B cell (primary cell): ENCODE data around the gene MRPL28. TPM values are rescaled to one million over a fixed set of nuclear protein-coding genes. Genes with fewer than 3 reads are reported as not detected.

Experiments used
- ATAC-seq: fragments of 200-7000 bp; cut with Tn5 transposase; one replicate; pipeline ENCODE4 v1.10.0; 2021; ENCODE audit warnings: low read depth, mild to moderate bottlenecking, moderate number of reproducible peaks, moderate library complexity
- CTCF ChIA-PET: fragments of 350-600 bp; sonication (Branson Sonifier 250); formaldehyde crosslinking; loops from one replicate; lab custom pipeline; 2021; ENCODE audit warnings: antibody characterized with exemption, inconsistent platforms; lab: Charles Lee
- POLR2A ChIA-PET: fragments of 350-600 bp; sonication (Branson Sonifier 250); formaldehyde crosslinking; loops from one replicate; lab custom pipeline; 2021; ENCODE audit warnings: antibody characterized with exemption; lab: Charles Lee
- DNase-seq: peaks from one replicate; pipeline ENCODE4 v3.0.0; 2013
- H2AFZ ChIP-seq: 2 replicates; pipeline ENCODE4 v1.6.1; 2012; ENCODE audit warnings: mild to moderate bottlenecking, low read depth, low read length; ENCODE audit not compliant: insufficient read depth, poor library complexity, severe bottlenecking
- H3K27ac ChIP-seq, 2 donors: 1 replicate in 1 of 2; 2 replicates in 1 of 2; pipeline ENCODE4 v1.5.1; 2012 to 2013; ENCODE audit warnings: low read length in 2 of 2, mild to moderate bottlenecking in 2 of 2, moderate library complexity in 1 of 2
- H3K27me3 ChIP-seq, 4 experiments: fragments of 200-600 bp in 1 of 4; sonication (generic) in 1 of 4; replicated peaks in 1 of 4; 1 replicate in 2 of 4; 2 replicates in 2 of 4; pipeline versions ENCODE4 v1.6.1 to v1.7.0; 2013 to 2016; ENCODE audit warnings: low read length in 3 of 4, mild to moderate bottlenecking in 2 of 4, mixed read lengths in 1 of 4, moderate library complexity in 1 of 4; ENCODE audit not compliant: insufficient read depth in 4 of 4, control insufficient read depth in 3 of 4; ENCODE audit errors: control extremely low read depth in 1 of 4
- H3K36me3 ChIP-seq, 2 experiments: replicated peaks in 1 of 2; 1 replicate in 1 of 2; 2 replicates in 1 of 2; pipeline versions ENCODE4 v1.6.1 to v1.7.1; 2013; ENCODE audit warnings: low read length in 1 of 2; ENCODE audit not compliant: insufficient read depth in 2 of 2, control insufficient read depth in 1 of 2; ENCODE audit errors: control extremely low read depth in 1 of 2, extremely low read depth in 1 of 2
- H3K4me1 ChIP-seq, 2 donors: fragments of 200-600 bp in 1 of 2; sonication (generic) in 1 of 2; 1 replicate in 1 of 2; 2 replicates in 1 of 2; pipeline versions ENCODE4 v1.5.1 to v1.6.1; 2013 to 2017; ENCODE audit warnings: low read length in 2 of 2; ENCODE audit not compliant: control insufficient read depth in 2 of 2, insufficient read depth in 2 of 2
- H3K4me2 ChIP-seq: replicated peaks from 2 replicates; pipeline ENCODE3; 2012; ENCODE audit warnings: mild to moderate bottlenecking, low read depth, low read length; ENCODE audit not compliant: poor library complexity, severe bottlenecking
- H3K4me3 ChIP-seq, 5 experiments: fragments of 200-600 bp in 1 of 5; sonication (generic) in 1 of 5; 1 replicate in 3 of 5; 2 replicates in 2 of 5; pipeline versions ENCODE4 v1.5.1 to v1.7.0; 2011 to 2016; ENCODE audit warnings: low read length in 4 of 5, mild to moderate bottlenecking in 4 of 5, low read depth in 2 of 5, control low read depth in 1 of 5, moderate library complexity in 1 of 5; ENCODE audit not compliant: insufficient read depth in 1 of 5; ENCODE audit errors: control extremely low read depth in 1 of 5, extremely low read depth in 1 of 5
- H3K79me2 ChIP-seq: fragments of 200-600 bp; sonication (generic); one replicate; pipeline ENCODE4 v1.6.0; 2016; ENCODE audit warnings: low read length; ENCODE audit not compliant: control insufficient read depth, insufficient read depth
- H3K9ac ChIP-seq: fragments of 200-600 bp; sonication (generic); 2 replicates; pipeline ENCODE4 v1.6.1; 2017; ENCODE audit warnings: mild to moderate bottlenecking, low read length, moderate library complexity
- H3K9me3 ChIP-seq, 3 donors: one replicate each; pipeline versions ENCODE4 v1.6.1 to v1.7.1; 2013; ENCODE audit warnings: low read length in 2 of 3; ENCODE audit not compliant: control insufficient read depth in 2 of 3, insufficient read depth in 1 of 3; ENCODE audit errors: control extremely low read depth in 1 of 3
- H4K20me1 ChIP-seq: 2 replicates; pipeline ENCODE4 v1.6.0; 2012; ENCODE audit warnings: mild to moderate bottlenecking, low read length; ENCODE audit not compliant: insufficient read depth, control insufficient read depth, poor library complexity, severe bottlenecking
- H3K27ac Mint-ChIP-seq: one replicate; pipeline ENCODE4 v1.8.0; 2021; ENCODE audit warnings: mixed read lengths
- H3K27me3 Mint-ChIP-seq: one replicate; pipeline ENCODE4 v1.8.0; 2021; ENCODE audit warnings: mixed read lengths
- H3K4me1 Mint-ChIP-seq: one replicate; pipeline ENCODE4 v1.8.0; 2021; ENCODE audit warnings: mixed read lengths
- H3K4me3 Mint-ChIP-seq: one replicate; pipeline ENCODE4 v1.8.0; 2021; ENCODE audit warnings: mixed read lengths
- H3K9me3 Mint-ChIP-seq: one replicate; pipeline ENCODE4 v1.8.0; 2022; ENCODE audit warnings: mixed read lengths; ENCODE audit not compliant: insufficient read depth
- CTCF ChIP-seq: fragments of 200-600 bp; IDR thresholded peaks from one replicate; pipeline ENCODE4 v1.8.0; 2022; ENCODE audit warnings: antibody characterized with exemption, mild to moderate bottlenecking
- EZH2 ChIP-seq: IDR thresholded peaks from 2 replicates; pipeline ENCODE4 v1.6.1; 2012; ENCODE audit warnings: borderline replicate concordance, low read depth, mild to moderate bottlenecking, moderate library complexity, low read length; ENCODE audit not compliant: insufficient read depth, poor library complexity, severe bottlenecking
- WGBS: methylation state at CpG from one replicate; pipeline ENCODE4 v1.1.5; 2013; ENCODE audit warnings: missing lambda C conversion rate; ENCODE audit not compliant: insufficient coverage; 5-methylcytosine and 5-hydroxymethylcytosine counted together
- intact Hi-C: fragments of 100-400 bp; cut with micrococcal nuclease; formaldehyde crosslinking; loops from one replicate; pipeline ENCODE4 v1.10.0; 2022
- polyA plus RNA-seq: library from polyadenylated mRNA; depleted of rRNA; stranded (reverse); fragments of >200 nt; gene quantifications from 2 replicates; pipeline ENCODE4 v1.2.3, GENCODE V29; 2012
- total RNA-seq, 2 donors: library from RNA; stranded (reverse); fragments of 120-200 nt in 1 of 2; gene quantifications; 1 replicate in 1 of 2; 2 replicates in 1 of 2; pipeline versions ENCODE4 v1.2.3 to v1.2.4, GENCODE V29; 2013 to 2022

MRPL28 gene
- total and polyA plus RNA-seq, 2 donors (not counting 1 experiment from before 2014, with no cell fraction given): 44.3 to 67.7 TPM

- TF ChIP-seq EZH2 (no peak), CTCF (no peak)
- no peak overlapping the region for H3K4me3 Mint-ChIP-seq
- Histone ChIP-seq H2AFZ (no peak overlapping the region), H3K27ac (no peak overlapping the region), H3K9me3 (no peaks in the 10 kb centered on the region), H3K4me2 (no peak overlapping the region), H3K79me2 (no peaks in the 10 kb centered on the region), H3K4me3 (no peak overlapping the region), H3K36me3 (peaks cover 0 to 52% of the 10 kb centered on the region in 2 experiments), H4K20me1 (no peaks in the 10 kb centered on the region), H3K4me1 (peaks cover 6 to 18% of the 10 kb centered on the region in 2 donors), H3K27me3 (no peaks in the 10 kb centered on the region), H3K9ac (no peak overlapping the region)
- intact Hi-C loops: no loop called here
- 96% methylated on average over 19 of the region's 19 CpGs for WGBS
- no peaks in the 10 kb centered on the region for H3K27me3 Mint-ChIP-seq
- no peak for DNase-seq
- no peak for ATAC-seq
- H3K27ac Mint-ChIP-seq: peak overlapping the region; percentile 83
- POLR2A ChIA-PET: interaction anchor here (0.5 kb wide), 1 partner anchor 12 kb away, joined by 8 read pairs; no protein-coding TSS in a partner anchor
- H3K4me1 Mint-ChIP-seq: peaks cover 17% of the 10 kb centered on the region
- CTCF ChIA-PET: interaction anchor here (0.9 kb wide), 1 partner anchor 10 kb away, joined by 3 read pairs; no protein-coding TSS in a partner anchor
- no peaks in the 10 kb centered on the region for H3K9me3 Mint-ChIP-seq
Measured at GRCh38 chr16:372302-372983, 2.1 kb upstream of the MRPL28 start.
